ENCODE data around the gene FKBP4.

Gene FKBP4

GRCh38 chr12:2813214-2814185, 18.7 kb downstream of the FKBP4 start:
- DNase-seq (ENCODE audit: low spot score), result peak; percentile 73

- DNase-seq (ENCODE audit: low spot score), result no peak
Observed at GRCh38 chr12:2819810-2820209, 25.0 kb downstream of the FKBP4 start.

GRCh38 chr12:2820432-2820831, 25.7 kb downstream of the FKBP4 start:
- DNase-seq (ENCODE audit: low spot score), result no peak

- DNase-seq (ENCODE audit: low spot score), result no peak
Observed at GRCh38 chr12:2823483-2823882, 28.7 kb downstream of the FKBP4 start.

GRCh38 chr12:2824541-2824940, 29.8 kb downstream of the FKBP4 start:
- DNase-seq (ENCODE audit: low spot score), result no peak

GRCh38 chr12:2825132-2825531, 30.4 kb downstream of the FKBP4 start:
- DNase-seq (ENCODE audit: low spot score), result no peak

GRCh38 chr12:2826036-2826435, 31.3 kb downstream of the FKBP4 start:
- no peak for DNase-seq (ENCODE audit: low spot score)

GRCh38 chr12:2826721-2827515, 32.1 kb downstream of the FKBP4 start:
- no peak for DNase-seq (ENCODE audit: low spot score)

GRCh38 chr12:2829275-2829674, 34.5 kb downstream of the FKBP4 start:
- no peak for DNase-seq (ENCODE audit: low spot score)

- DNase-seq (ENCODE audit: low spot score), result no peak
Observed at GRCh38 chr12:2832550-2833127, 37.9 kb downstream of the FKBP4 start.

- DNase-seq (ENCODE audit: low spot score), result no peak
Observed at GRCh38 chr12:2833327-2833726, 38.6 kb downstream of the FKBP4 start.

GRCh38 chr12:2833810-2834209, 39.0 kb downstream of the FKBP4 start:
- no peak for DNase-seq (ENCODE audit: low spot score)

- DNase-seq (ENCODE audit: low spot score), result no peak
Observed at GRCh38 chr12:2834581-2835491, 40.1 kb downstream of the FKBP4 start, which contains the start of gene NRIP2. Gene NRIP2 (minus strand): TSS chr12:2835035. CDS start chr12:2834983, 52 bp downstream.

GRCh38 chr12:2835691-2836403, 41.1 kb downstream of the FKBP4 start:
- DNase-seq (ENCODE audit: low spot score), result no peak

- DNase-seq (ENCODE audit: low spot score), result no peak
Observed at GRCh38 chr12:2836574-2836973, 41.8 kb downstream of the FKBP4 start.

- DNase-seq (ENCODE audit: low spot score), result no peak
Observed at GRCh38 chr12:2841056-2841650, 46.4 kb downstream of the FKBP4 start.

- DNase-seq (ENCODE audit: low spot score), result no peak
Observed at GRCh38 chr12:2842948-2843347, 48.2 kb downstream of the FKBP4 start.

GRCh38 chr12:2844786-2845185, 50.0 kb downstream of the FKBP4 start:
- no peak for DNase-seq (ENCODE audit: low spot score)

- no peak for DNase-seq (ENCODE audit: low spot score)
Observed at GRCh38 chr12:2845280-2845679, 50.5 kb downstream of the FKBP4 start.

- DNase-seq (ENCODE audit: low spot score), result no peak
Observed at GRCh38 chr12:2851931-2852330, 57.2 kb downstream of the FKBP4 start.

All from LoVo (cell line).